DOHH2 (cell line): ENCODE measurements around the gene HTRA1.

Experiments
- H3F3A ChIP-seq: fragments of 200-600 bp; sonication (generic), shearing (Covaris generic); 2 replicates; pipeline ENCODE4 v1.6.0; 2016; ENCODE audit warnings: antibody characterized with exemption, mild to moderate bottlenecking; ENCODE audit not compliant: control insufficient read depth, insufficient read depth
- H3K27ac ChIP-seq: fragments of 200-600 bp; sonication (generic); 2 replicates; pipeline ENCODE4 v1.5.1; 2014; ENCODE audit warnings: low read depth, mild to moderate bottlenecking, low read length, moderate library complexity
- H3K27me3 ChIP-seq: fragments of 200-600 bp; sonication (generic); 2 replicates; pipeline ENCODE4 v1.6.1; 2014; ENCODE audit warnings: mild to moderate bottlenecking, low read length, mixed read lengths; ENCODE audit not compliant: control insufficient read depth
- H3K36me3 ChIP-seq: fragments of 200-600 bp; sonication (generic); 2 replicates; pipeline ENCODE4 v1.6.1; 2014; ENCODE audit warnings: mild to moderate bottlenecking, low read length, moderate library complexity, mixed read lengths; ENCODE audit not compliant: control insufficient read depth
- H3K4me1 ChIP-seq: fragments of 200-600 bp; sonication (generic); 2 replicates; pipeline ENCODE4 v1.6.1; 2014; ENCODE audit warnings: mild to moderate bottlenecking, low read length, mixed read lengths; ENCODE audit not compliant: control insufficient read depth
- H3K4me2 ChIP-seq: fragments of 200-600 bp; sonication (generic); 2 replicates; pipeline ENCODE4 v1.6.0; 2014; ENCODE audit warnings: mild to moderate bottlenecking, low read length, moderate library complexity
- H3K4me3 ChIP-seq: fragments of 200-600 bp; sonication (generic); 2 replicates; pipeline ENCODE4 v1.5.1; 2014; ENCODE audit warnings: mild to moderate bottlenecking, low read length, mixed read lengths
- H3K79me2 ChIP-seq: fragments of 200-600 bp; sonication (generic); 2 replicates; pipeline ENCODE4 v1.6.1; 2014; ENCODE audit warnings: mild to moderate bottlenecking, low read length, mixed read lengths; ENCODE audit not compliant: control insufficient read depth
- H3K9me2 ChIP-seq: fragments of 200-600 bp; sonication (generic); replicated peaks from 2 replicates; pipeline ENCODE4 v1.6.1; 2014; ENCODE audit warnings: mild to moderate bottlenecking, low read length, mixed read lengths; ENCODE audit not compliant: control insufficient read depth
- H3K9me3 ChIP-seq: fragments of 200-600 bp; sonication (generic); 2 replicates; pipeline ENCODE4 v1.6.1; 2014; ENCODE audit warnings: antibody characterized with exemption, low read length, mixed read lengths; ENCODE audit not compliant: control insufficient read depth, insufficient read depth
- H4K20me1 ChIP-seq: fragments of 200-600 bp; sonication (generic); 2 replicates; pipeline ENCODE4 v1.6.0; 2014; ENCODE audit warnings: low read depth, mild to moderate bottlenecking, antibody characterized with exemption, low read length, moderate library complexity; ENCODE audit not compliant: control insufficient read depth, insufficient read depth
- CTCF ChIP-seq: fragments of 200-600 bp; sonication (generic); IDR thresholded peaks from one replicate; pipeline ENCODE4 v1.5.1; 2014; ENCODE audit warnings: antibody characterized with exemption, mild to moderate bottlenecking, low read depth, low read length; ENCODE audit not compliant: poor library complexity, severe bottlenecking
- EZH2phosphoT487 ChIP-seq: fragments of 200-600 bp; sonication (generic); IDR thresholded peaks from 2 replicates; pipeline ENCODE4 v1.6.1; 2017; ENCODE audit warnings: borderline replicate concordance, mild to moderate bottlenecking, antibody characterized with exemption, low read length, moderate library complexity, mixed read lengths

The HTRA1 gene

GRCh38 chr10:122446668-122447423, 14.5 kb upstream of the HTRA1 start:
- Histone ChIP-seq H3F3A (no peaks in the 10 kb centered on the region), H3K9me3 (no peaks in the 10 kb centered on the region), H3K4me1 (no peaks in the 10 kb centered on the region), H3K36me3 (no peaks in the 10 kb centered on the region), H3K4me3 (no peak overlapping the region), H3K79me2 (no peaks in the 10 kb centered on the region), H3K27ac (no peak overlapping the region), H4K20me1 (no peaks in the 10 kb centered on the region), H3K27me3 (peaks cover 6% of the 10 kb centered on the region; the same call in 1 of the 2 replicates), H3K9me2 (no peaks in the 10 kb centered on the region), H3K4me2 (no peak overlapping the region)
- TF ChIP-seq CTCF (no peak), EZH2phosphoT487 (no peak)

- H3K79me2 ChIP-seq = no peaks in the 10 kb centered on the region
- H3K4me3 ChIP-seq = no peak overlapping the region
- no peaks in the 10 kb centered on the region for H4K20me1 ChIP-seq
- peaks cover 9% of the 10 kb centered on the region; the same call in 1 of the 2 replicates for H3K27me3 ChIP-seq
- H3K4me2 ChIP-seq = no peak overlapping the region
- no peak overlapping the region for H3K27ac ChIP-seq
- no peaks in the 10 kb centered on the region for H3K9me3 ChIP-seq
- H3F3A ChIP-seq = no peaks in the 10 kb centered on the region
- H3K9me2 ChIP-seq = no peaks in the 10 kb centered on the region
- TF ChIP-seq EZH2phosphoT487 = no peak
- TF ChIP-seq CTCF = no peak
- H3K36me3 ChIP-seq = no peaks in the 10 kb centered on the region
- no peaks in the 10 kb centered on the region for H3K4me1 ChIP-seq
Observed at GRCh38 chr10:122448600-122448999, 12.8 kb upstream of the HTRA1 start.

- Histone ChIP-seq H3K4me1 (no peaks in the 10 kb centered on the region), H3K9me3 (no peaks in the 10 kb centered on the region), H3K4me3 (no peak overlapping the region), H3K27ac (no peak overlapping the region), H3K27me3 (peaks cover 9% of the 10 kb centered on the region; the same call in 1 of the 2 replicates), H3K9me2 (no peaks in the 10 kb centered on the region), H3F3A (no peaks in the 10 kb centered on the region), H3K79me2 (no peaks in the 10 kb centered on the region), H3K4me2 (no peak overlapping the region), H3K36me3 (no peaks in the 10 kb centered on the region), H4K20me1 (no peaks in the 10 kb centered on the region)
- no peak for TF ChIP-seq CTCF
- no peak for TF ChIP-seq EZH2phosphoT487
Observed at GRCh38 chr10:122449153-122449552, 12.2 kb upstream of the HTRA1 start.
